IMR-90 (cell line): Measurements from ENCODE around the gene SIGLEC11. TPM values are rescaled to one million over a fixed set of nuclear protein-coding genes. Genes with fewer than 3 reads are reported as not detected.

Experiments
- ATAC-seq: fragments of 200-7000 bp; cut with Tn5 transposase; 2 replicates; pipeline ENCODE4 v1.9.1; 2020; ENCODE audit warnings: low read depth, mild to moderate bottlenecking, moderate library complexity
- BruUV-seq: library from RNA; stranded (reverse); fragments of 400-500 nt; replicated peaks from 2 replicates; lab custom pipeline; 2021; lab: Mats Ljungman, UMichigan
- CTCF ChIA-PET: fragments of 300-600 bp; formaldehyde crosslinking; extraction: SDS; loops from one replicate; lab custom pipeline; 2021; ENCODE audit warnings: antibody characterized with exemption; lab: Yijun Ruan, JAX
- POLR2A ChIA-PET: fragments of 300-600 bp; sonication (Branson Sonifier 250); formaldehyde crosslinking; loops from one replicate; lab custom pipeline; 2022; ENCODE audit warnings: antibody characterized with exemption; ENCODE audit not compliant: unreplicated experiment; lab: Charles Lee
- DNase-seq: peaks from one replicate; pipeline ENCODE4 v3.0.0; 2013
- H2AFZ ChIP-seq: replicated peaks from 2 replicates; pipeline ENCODE3; 2013; ENCODE audit warnings: low read length, mild to moderate bottlenecking; ENCODE audit not compliant: poor library complexity
- H2AK5ac ChIP-seq: 2 replicates; pipeline ENCODE4 v1.6.1; 2013; ENCODE audit warnings: low read depth, low read length, inconsistent platforms
- H2AK9ac ChIP-seq: replicated peaks from 2 replicates; pipeline ENCODE3; 2013; ENCODE audit warnings: mild to moderate bottlenecking, low read depth, low read length, moderate library complexity; ENCODE audit not compliant: poor library complexity
- H2BK120ac ChIP-seq: 2 replicates; pipeline ENCODE4 v1.6.1; 2013; ENCODE audit warnings: low read depth, low read length, inconsistent platforms
- H2BK15ac ChIP-seq: 3 replicates; pipeline ENCODE4 v1.6.1; 2013; ENCODE audit warnings: low read depth, low read length, inconsistent platforms
- H2BK20ac ChIP-seq: 2 replicates; pipeline ENCODE4 v1.6.1; 2013; ENCODE audit warnings: low read depth, mild to moderate bottlenecking, inconsistent platforms, low read length, moderate library complexity
- H2BK5ac ChIP-seq: 2 replicates; pipeline ENCODE4 v1.6.1; 2013; ENCODE audit warnings: mild to moderate bottlenecking, low read depth, low read length, inconsistent platforms; ENCODE audit not compliant: poor library complexity, severe bottlenecking
- H3K14ac ChIP-seq: replicated peaks from 2 replicates; pipeline ENCODE4 v1.6.1; 2013; ENCODE audit warnings: low read depth, low read length, inconsistent platforms
- H3K18ac ChIP-seq: 2 replicates; pipeline ENCODE4 v1.6.1; 2013; ENCODE audit warnings: low read depth, low read length, control low read depth
- H3K23ac ChIP-seq: 2 replicates; pipeline ENCODE4 v1.6.1; 2013; ENCODE audit warnings: low read depth, low read length, inconsistent platforms
- H3K27ac ChIP-seq: 2 replicates; pipeline ENCODE4 v1.5.1; 2013; ENCODE audit warnings: mild to moderate bottlenecking, control low read depth, low read length; ENCODE audit not compliant: insufficient read depth
- H3K27me3 ChIP-seq: 2 replicates; pipeline ENCODE4 v1.6.1; 2013; ENCODE audit warnings: low read length; ENCODE audit not compliant: control insufficient read depth, insufficient read depth
- H3K36me3 ChIP-seq: 2 replicates; pipeline ENCODE4 v1.6.1; 2013; ENCODE audit warnings: low read length, mixed read lengths; ENCODE audit not compliant: control insufficient read depth, insufficient read depth
- H3K4ac ChIP-seq: 2 replicates; pipeline ENCODE4 v1.6.1; 2013; ENCODE audit warnings: low read depth, low read length, inconsistent platforms
- H3K4me1 ChIP-seq: 2 replicates; pipeline ENCODE4 v1.6.1; 2013; ENCODE audit warnings: low read length, mixed read lengths; ENCODE audit not compliant: control insufficient read depth, insufficient read depth
- H3K4me2 ChIP-seq: 2 replicates; pipeline ENCODE4 v1.6.1; 2013; ENCODE audit warnings: low read depth, mild to moderate bottlenecking, control low read depth, low read length, moderate library complexity
- H3K4me3 ChIP-seq: 2 replicates; pipeline ENCODE4 v1.5.1; 2013; ENCODE audit warnings: low read depth, mild to moderate bottlenecking, control low read depth, low read length, moderate library complexity; ENCODE audit not compliant: insufficient read depth
- H3K56ac ChIP-seq: 2 replicates; pipeline ENCODE4 v1.6.1; 2013; ENCODE audit warnings: low read length, inconsistent platforms; ENCODE audit not compliant: insufficient read depth; ENCODE audit errors: extremely low read depth
- H3K79me1 ChIP-seq, 2 experiments: 2 replicates each; pipeline ENCODE4 v1.6.1; 2013; ENCODE audit warnings: low read length in 2 of 2, inconsistent platforms in 1 of 2, low read depth in 1 of 2
- H3K9ac ChIP-seq: 2 replicates; pipeline ENCODE4 v1.6.1; 2013; ENCODE audit warnings: low read depth, low read length, control low read depth
- H3K9me1 ChIP-seq: 2 replicates; pipeline ENCODE4 v1.6.1; 2013; ENCODE audit warnings: low read length, inconsistent platforms; ENCODE audit not compliant: insufficient read depth
- H3K9me3 ChIP-seq: 2 replicates; pipeline ENCODE4 v1.6.1; 2013; ENCODE audit warnings: low read length; ENCODE audit not compliant: control insufficient read depth, insufficient read depth
- H4K20me1 ChIP-seq: 2 replicates; pipeline ENCODE4 v1.6.1; 2013; ENCODE audit warnings: low read length, inconsistent platforms; ENCODE audit not compliant: insufficient read depth
- H4K5ac ChIP-seq: 2 replicates; pipeline ENCODE4 v1.6.1; 2013; ENCODE audit warnings: mild to moderate bottlenecking, low read depth, low read length, control low read depth
- H4K8ac ChIP-seq, 2 experiments: 2 replicates each; pipeline ENCODE4 v1.6.1; 2013; ENCODE audit warnings: low read depth in 2 of 2, low read length in 2 of 2, control low read depth in 1 of 2, inconsistent platforms in 1 of 2
- H4K91ac ChIP-seq: 2 replicates; pipeline ENCODE4 v1.6.1; 2013; ENCODE audit warnings: low read depth, low read length, inconsistent platforms; ENCODE audit not compliant: insufficient read depth
- BHLHE40 ChIP-seq: fragments of 150-350 bp; IDR thresholded peaks from 2 replicates; pipeline ENCODE4 v1.6.1; 2016; ENCODE audit warnings: mild to moderate bottlenecking, low read depth, low read length
- CEBPB ChIP-seq: IDR thresholded peaks from 2 replicates; pipeline ENCODE4 v1.6.1; 2012; ENCODE audit warnings: low read depth, low read length, improper control_type of control experiment
- CHD1 ChIP-seq: IDR thresholded peaks from 2 replicates; pipeline ENCODE4 v1.6.1; 2012; ENCODE audit warnings: low read depth, low read length, improper control_type of control experiment
- CTCF ChIP-seq: conservative IDR thresholded peaks from 2 replicates; pipeline ENCODE4 v1.5.1; 2012; ENCODE audit warnings: mild to moderate bottlenecking, low read depth, low read length, improper control_type of control experiment
- FOS ChIP-seq: fragments of 150-350 bp; IDR thresholded peaks from 2 replicates; pipeline ENCODE4 v1.6.1; 2016; ENCODE audit warnings: low read depth, low read length
- MAFK ChIP-seq: IDR thresholded peaks from 2 replicates; pipeline ENCODE4 v1.6.1; 2012; ENCODE audit warnings: low read depth, low read length, improper control_type of control experiment
- MAZ ChIP-seq: IDR thresholded peaks from 2 replicates; pipeline ENCODE4 v1.6.1; 2012; ENCODE audit warnings: low read depth, mild to moderate bottlenecking, low read length, improper control_type of control experiment, moderate library complexity, borderline replicate concordance
- NFE2L2 ChIP-seq: fragments of 150-350 bp; IDR thresholded peaks from 2 replicates; pipeline ENCODE4 v1.6.1; 2016; ENCODE audit warnings: low read depth, mild to moderate bottlenecking, low read length
- POLR2A ChIP-seq: IDR thresholded peaks from 2 replicates; pipeline ENCODE4 v1.6.1; 2012; ENCODE audit warnings: mild to moderate bottlenecking, low read depth, low read length
- RAD21 ChIP-seq: IDR thresholded peaks from 2 replicates; pipeline ENCODE4 v1.6.1; 2012; ENCODE audit warnings: low read length, improper control_type of control experiment
- RFX5 ChIP-seq: IDR thresholded peaks from 2 replicates; pipeline ENCODE4 v1.8.0; 2012; ENCODE audit warnings: low read depth, mild to moderate bottlenecking, low read length, moderate library complexity
- SMC3 ChIP-seq: fragments of 150-350 bp; IDR thresholded peaks from 2 replicates; pipeline ENCODE4 v1.6.1; 2016; ENCODE audit warnings: low read depth, mild to moderate bottlenecking, antibody characterized with exemption, low read length, moderate library complexity
- WGBS, 2 experiments: methylation state at CpG; one replicate each; pipeline versions ENCODE4 v1.1.5 to v1.1.7; 2013; ENCODE audit warnings: missing lambda C conversion rate in 2 of 2; ENCODE audit not compliant: insufficient read length in 1 of 2; ENCODE audit errors: extremely low coverage in 2 of 2; 5-methylcytosine and 5-hydroxymethylcytosine counted together
- dilution Hi-C: fragments of 300-500 bp; cut with HindIII; formaldehyde crosslinking; loops from one replicate; pipeline ENCODE4 v1.14.3; 2018; ENCODE audit warnings: low sequenced_read_pairs; ENCODE audit not compliant: unreplicated experiment
- in situ Hi-C: fragments of 300-500 bp; cut with MboI; formaldehyde crosslinking; loops from 3 replicates; pipeline ENCODE4 v1.14.3; 2019; ENCODE audit warnings: low sequenced_read_pairs, inconsistent platforms, mixed read lengths
- intact Hi-C: fragments of 100-400 bp; cut with micrococcal nuclease; formaldehyde crosslinking; loops from 2 replicates; pipeline ENCODE4 v1.10.0; 2022
- polyA plus RNA-seq, 3 experiments: library from polyadenylated mRNA; depleted of rRNA; stranded (reverse); fragments of >200 nt; gene quantifications; 2 replicates each; pipeline ENCODE4 v1.2.3, GENCODE V29; 2012; ENCODE audit warnings: low replicate concordance in 1 of 3
- total RNA-seq: library from RNA; depleted of rRNA; stranded (reverse); fragments of >200 nt; gene quantifications from 2 replicates; pipeline ENCODE4 v1.2.3, GENCODE V29; 2012

SIGLEC11 gene
- total and polyA plus RNA-seq, 2 of the 4 experiments (the other 2 are of a cell fraction): not detected

- TF ChIP-seq SMC3 (no peak), MAFK (no peak)
Measured at GRCh38 chr19:49981603-49982593, 20.9 kb upstream of the SIGLEC11 start (continued).

GRCh38 chr19:49978324-49978723, 17.4 kb upstream of the SIGLEC11 start:
- WGBS, 2 experiments: 84% methylated on average over 7 of the region's 11 CpGs; no CpG with 5 or more reads in 1 of the 2 experiments
- no peak overlapping the region for H3K27ac ChIP-seq
- no peak overlapping the region for H3K4ac ChIP-seq
- in situ Hi-C loops (no loop called here), intact Hi-C loops (no loop called here), dilution Hi-C loops (no loop called here)
- H3K4me3 ChIP-seq: no peak overlapping the region
- H4K5ac ChIP-seq: no peak overlapping the region
- no peaks in the 10 kb centered on the region; a peak in 1 of 4 replicates for H3K79me1 ChIP-seq
- H3K9me1 ChIP-seq: peaks cover 3% of the 10 kb centered on the region; the same call in 1 of the 2 replicates
- no peak overlapping the region for H2BK15ac ChIP-seq
- no TSS peak for BruUV-seq
- H4K8ac ChIP-seq: no peak overlapping the region
- H3K23ac ChIP-seq: no peak overlapping the region
- no peak overlapping the region for H2BK5ac ChIP-seq
- ATAC-seq (no peak), DNase-seq (no peak)
- no peak overlapping the region for H3K14ac ChIP-seq
- H2BK20ac ChIP-seq: no peak overlapping the region
- H3K4me2 ChIP-seq: no peak overlapping the region
- no peak overlapping the region for H3K9ac ChIP-seq
- no peaks in the 10 kb centered on the region for H3K27me3 ChIP-seq
- no peak overlapping the region for H2AFZ ChIP-seq
- H4K91ac ChIP-seq: no peak overlapping the region
- no peak overlapping the region for H3K18ac ChIP-seq
- H3K56ac ChIP-seq: no peak overlapping the region
- TF ChIP-seq RAD21 (no peak), CEBPB (no peak), FOS (no peak), CHD1 (no peak), MAFK (no peak), NFE2L2 (no peak), SMC3 (no peak), POLR2A (no peak), CTCF (no peak), BHLHE40 (no peak), MAZ (no peak), RFX5 (no peak)
- no peak overlapping the region for H2AK5ac ChIP-seq
- H2AK9ac ChIP-seq: no peak overlapping the region
- ChIA-PET CTCF (interaction anchor here (1.1 kb wide), 1 partner anchor 40 kb away, joined by 3 read pairs; no protein-coding TSS in a partner anchor), POLR2A (no interaction called here)
- no peaks in the 10 kb centered on the region for H3K9me3 ChIP-seq
- peaks cover 20% of the 10 kb centered on the region for H3K36me3 ChIP-seq
- peaks cover 5% of the 10 kb centered on the region; the same call in 1 of the 2 replicates for H4K20me1 ChIP-seq
- H3K4me1 ChIP-seq: no peaks in the 10 kb centered on the region
- H2BK120ac ChIP-seq: no peak overlapping the region
